ENCODE measurements around the gene KCNQ2.

KCNQ2 gene

GRCh38 chr20:63465380-63466249 is 6.8 kb downstream of the KCNQ2 start:
- no peak overlapping the region for H3K27ac ChIP-seq (ENCODE audit: low read depth, low read length)
- no peak overlapping the region for H3K9ac ChIP-seq (ENCODE audit: low read length)
- no peak overlapping the region for H2AFZ ChIP-seq (ENCODE audit: low read depth, low read length, severe bottlenecking)
- no peaks in the 10 kb centered on the region for H3K27me3 ChIP-seq (ENCODE audit: low read length)
- no peaks in the 10 kb centered on the region for H3K36me3 ChIP-seq (ENCODE audit: low read length)
- no peaks in the 10 kb centered on the region for H3K79me2 ChIP-seq (ENCODE audit: insufficient read depth, low read length)
- TF ChIP-seq EZH2phosphoT487 (conservative IDR thresholded peaks at IDR 0.05; ENCODE audit: low read length) = no peak
- TF ChIP-seq CTCF (IDR thresholded peaks at IDR 0.05; ENCODE audit: insufficient read depth, low read length, poor library complexity, severe bottlenecking) = no peak
- H3K4me3 ChIP-seq (ENCODE audit: insufficient read depth, low read length, poor library complexity, severe bottlenecking) = no peak overlapping the region
- H3K9me3 ChIP-seq (ENCODE audit: insufficient read depth, low read length) = no peaks in the 10 kb centered on the region
- H3F3A ChIP-seq (ENCODE audit: insufficient read depth) = no peaks in the 10 kb centered on the region
- no peak overlapping the region for H3K4me2 ChIP-seq (ENCODE audit: low read depth, low read length, poor library complexity, severe bottlenecking)
- H4K20me1 ChIP-seq (ENCODE audit: low read depth, low read length) = no peaks in the 10 kb centered on the region
- H3K9me2 ChIP-seq (replicated peaks; ENCODE audit: insufficient read depth, low read length) = no peaks in the 10 kb centered on the region

- Histone ChIP-seq H3K9me3 (ENCODE audit: insufficient read depth, low read length) (no peaks in the 10 kb centered on the region), H3K79me2 (ENCODE audit: insufficient read depth, low read length) (no peaks in the 10 kb centered on the region), H3K9me2 (replicated peaks; ENCODE audit: insufficient read depth, low read length) (no peaks in the 10 kb centered on the region), H3K4me2 (ENCODE audit: low read depth, low read length, poor library complexity, severe bottlenecking) (no peak overlapping the region), H2AFZ (ENCODE audit: low read depth, low read length, severe bottlenecking) (no peak overlapping the region), H3K9ac (ENCODE audit: low read length) (no peak overlapping the region), H3F3A (ENCODE audit: insufficient read depth) (no peaks in the 10 kb centered on the region), H3K27ac (ENCODE audit: low read depth, low read length) (no peak overlapping the region), H4K20me1 (ENCODE audit: low read depth, low read length) (no peaks in the 10 kb centered on the region), H3K4me3 (ENCODE audit: insufficient read depth, low read length, poor library complexity, severe bottlenecking) (no peak overlapping the region), H3K36me3 (ENCODE audit: low read length) (no peaks in the 10 kb centered on the region), H3K27me3 (ENCODE audit: low read length) (no peaks in the 10 kb centered on the region)
- TF ChIP-seq EZH2phosphoT487 (conservative IDR thresholded peaks at IDR 0.05; ENCODE audit: low read length) (no peak), CTCF (IDR thresholded peaks at IDR 0.05; ENCODE audit: insufficient read depth, low read length, poor library complexity, severe bottlenecking) (no peak)
Measured at GRCh38 chr20:63464289-63464635, 8.2 kb downstream of the KCNQ2 start.

GRCh38 chr20:63463400-63464288 is 8.8 kb downstream of the KCNQ2 start:
- Histone ChIP-seq H3F3A (ENCODE audit: insufficient read depth) (no peaks in the 10 kb centered on the region), H3K27me3 (ENCODE audit: low read length) (no peaks in the 10 kb centered on the region), H3K9me3 (ENCODE audit: insufficient read depth, low read length) (no peaks in the 10 kb centered on the region), H4K20me1 (ENCODE audit: low read depth, low read length) (no peaks in the 10 kb centered on the region), H3K36me3 (ENCODE audit: low read length) (no peaks in the 10 kb centered on the region), H3K9me2 (replicated peaks; ENCODE audit: insufficient read depth, low read length) (no peaks in the 10 kb centered on the region), H3K4me3 (ENCODE audit: insufficient read depth, low read length, poor library complexity, severe bottlenecking) (no peak overlapping the region), H3K27ac (ENCODE audit: low read depth, low read length) (no peak overlapping the region), H2AFZ (ENCODE audit: low read depth, low read length, severe bottlenecking) (no peak overlapping the region), H3K4me2 (ENCODE audit: low read depth, low read length, poor library complexity, severe bottlenecking) (no peak overlapping the region), H3K9ac (ENCODE audit: low read length) (no peak overlapping the region), H3K79me2 (ENCODE audit: insufficient read depth, low read length) (no peaks in the 10 kb centered on the region)
- TF ChIP-seq CTCF (IDR thresholded peaks at IDR 0.05; ENCODE audit: insufficient read depth, low read length, poor library complexity, severe bottlenecking) = no peak
- TF ChIP-seq EZH2phosphoT487 (conservative IDR thresholded peaks at IDR 0.05; ENCODE audit: low read length) = no peak

All from SU-DHL-6 (cell line).